Astrocyte (in vitro differentiated cells and primary cell): ENCODE results near the gene RASA2.

Experiments
- EZH2 ChIP-seq: IDR thresholded peaks from 2 replicates; pipeline ENCODE4 v1.6.1; 2012; ENCODE audit warnings: mild to moderate bottlenecking, low read length, inconsistent platforms; ENCODE audit not compliant: insufficient read depth
- TF ChIP-seq, protein P1 (sequence below): IDR thresholded peaks from 2 replicates; pipeline ENCODE4 v1.5.1; 2011; ENCODE audit warnings: low read depth, mild to moderate bottlenecking, inconsistent platforms, low read length, moderate library complexity; ENCODE audit not compliant: insufficient read depth

DNA sequence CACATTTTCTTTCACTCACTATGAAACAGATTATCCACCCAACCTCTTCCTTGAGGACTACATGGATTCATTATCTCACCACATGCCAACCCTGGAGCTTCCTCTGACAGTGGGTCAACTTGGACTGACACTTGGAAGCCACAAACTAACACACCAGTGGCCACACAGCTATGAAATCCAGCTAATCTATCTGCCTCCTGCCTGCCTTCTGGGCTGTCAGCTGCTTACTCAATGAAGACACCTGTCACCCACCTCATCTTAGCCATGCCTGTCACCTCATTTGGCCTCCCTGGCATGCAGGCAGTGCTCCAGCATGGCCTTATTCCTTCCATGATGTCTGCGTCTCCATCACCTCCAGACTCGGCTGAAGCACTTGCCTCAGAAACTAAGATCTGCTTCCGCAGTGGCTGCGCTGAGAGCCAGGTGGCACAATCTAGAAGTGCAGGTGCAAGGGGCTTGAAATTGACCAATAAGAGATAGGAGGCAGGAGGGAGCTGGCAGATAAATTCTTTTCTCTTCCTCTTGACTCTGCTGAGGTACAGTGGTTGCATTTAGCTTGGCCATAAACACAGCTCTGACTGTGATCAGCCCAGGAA, 146.1 kb downstream of the RASA2 start:
- TF ChIP-seq, protein P1, sequence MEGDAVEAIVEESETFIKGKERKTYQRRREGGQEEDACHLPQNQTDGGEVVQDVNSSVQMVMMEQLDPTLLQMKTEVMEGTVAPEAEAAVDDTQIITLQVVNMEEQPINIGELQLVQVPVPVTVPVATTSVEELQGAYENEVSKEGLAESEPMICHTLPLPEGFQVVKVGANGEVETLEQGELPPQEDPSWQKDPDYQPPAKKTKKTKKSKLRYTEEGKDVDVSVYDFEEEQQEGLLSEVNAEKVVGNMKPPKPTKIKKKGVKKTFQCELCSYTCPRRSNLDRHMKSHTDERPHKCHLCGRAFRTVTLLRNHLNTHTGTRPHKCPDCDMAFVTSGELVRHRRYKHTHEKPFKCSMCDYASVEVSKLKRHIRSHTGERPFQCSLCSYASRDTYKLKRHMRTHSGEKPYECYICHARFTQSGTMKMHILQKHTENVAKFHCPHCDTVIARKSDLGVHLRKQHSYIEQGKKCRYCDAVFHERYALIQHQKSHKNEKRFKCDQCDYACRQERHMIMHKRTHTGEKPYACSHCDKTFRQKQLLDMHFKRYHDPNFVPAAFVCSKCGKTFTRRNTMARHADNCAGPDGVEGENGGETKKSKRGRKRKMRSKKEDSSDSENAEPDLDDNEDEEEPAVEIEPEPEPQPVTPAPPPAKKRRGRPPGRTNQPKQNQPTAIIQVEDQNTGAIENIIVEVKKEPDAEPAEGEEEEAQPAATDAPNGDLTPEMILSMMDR = no peak
- no peak for TF ChIP-seq EZH2
